HS-27A (cell line): ENCODE results near the gene COMT.

Experiments
- DNase-seq: peaks from one replicate; pipeline ENCODE4 v3.0.0-alpha.2; 2012; ENCODE audit warnings: low read depth, missing footprints

The COMT gene

GRCh38 chr22:19958083-19959042 lies 16.8 kb downstream of the COMT start:
- no peak for DNase-seq

- DNase-seq, result no peak
These were observed 17.5 kb downstream of the COMT start for GRCh38 chr22:19959043-19959586.

GRCh38 chr22:19959587-19960490 lies 18.3 kb downstream of the COMT start:
- no peak for DNase-seq

- DNase-seq, result no peak
These were observed 19.1 kb downstream of the COMT start for GRCh38 chr22:19960491-19961200.

- no peak for DNase-seq
These were observed 19.6 kb downstream of the COMT start for GRCh38 chr22:19961201-19961580.

GRCh38 chr22:19961868-19962245 lies 20.3 kb downstream of the COMT start:
- no peak for DNase-seq

GRCh38 chr22:19962246-19962908 lies 20.8 kb downstream of the COMT start:
- DNase-seq, result no peak

GRCh38 chr22:19962909-19963806 lies 21.6 kb downstream of the COMT start:
- no peak for DNase-seq

- no peak for DNase-seq
These were observed 22.5 kb downstream of the COMT start for GRCh38 chr22:19963863-19964642.

GRCh38 chr22:19964701-19965386 lies 23.3 kb downstream of the COMT start:
- DNase-seq, result no peak

- DNase-seq, result no peak
These were observed 24.5 kb downstream of the COMT start for GRCh38 chr22:19965771-19966709.

GRCh38 chr22:19966908-19967750 lies 25.6 kb downstream of the COMT start:
- no peak for DNase-seq

GRCh38 chr22:19967850-19968449 lies 26.4 kb downstream of the COMT start:
- DNase-seq, result no peak

- no peak for DNase-seq
These were observed 26.9 kb downstream of the COMT start for GRCh38 chr22:19968450-19968891.

GRCh38 chr22:19969141-19969928 lies 27.8 kb downstream of the COMT start:
- no peak for DNase-seq
